Measurements from ENCODE around the gene RIPPLY2.
"Not testable (repeated sequence)": the region's sequence is repeated elsewhere in the genome, so short reads cannot be mapped to it uniquely, and the experiment has no call there.

RIPPLY2 gene

DNA sequence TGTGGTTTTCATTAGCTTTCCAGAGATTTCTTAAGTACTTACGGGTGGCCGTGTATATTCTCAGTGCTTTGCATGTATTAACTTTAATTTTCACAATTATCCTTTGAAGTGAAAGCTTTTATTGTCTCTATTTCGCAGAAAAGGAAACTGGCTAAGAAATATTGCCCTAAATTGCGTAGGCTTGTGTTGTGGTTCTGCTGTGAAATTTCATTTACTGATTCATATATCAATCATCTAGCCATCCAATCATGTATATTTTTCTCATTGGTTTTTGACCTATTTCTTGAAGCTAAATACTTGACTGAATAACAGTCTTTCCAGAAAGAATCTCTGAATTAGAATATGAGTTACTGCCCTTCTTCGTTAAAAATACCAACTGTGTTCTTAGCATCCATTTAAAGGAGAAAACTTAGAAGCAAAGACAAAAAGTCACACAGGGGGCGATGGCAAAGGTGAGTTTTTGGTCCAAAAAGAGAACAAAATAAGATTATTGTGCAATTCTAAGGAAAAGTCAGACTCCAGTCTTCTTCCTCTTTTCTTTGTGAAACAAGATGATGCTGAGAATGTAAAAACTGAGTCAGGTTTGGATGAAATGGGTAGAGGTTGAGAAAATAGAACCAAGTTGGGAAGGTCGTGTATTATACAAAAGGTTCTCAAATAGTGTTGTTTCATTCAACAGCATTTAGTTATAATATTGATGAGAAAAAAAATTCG lies 7.8 kb downstream of the RIPPLY2 start:
- DNase-seq, result no peak

DNA sequence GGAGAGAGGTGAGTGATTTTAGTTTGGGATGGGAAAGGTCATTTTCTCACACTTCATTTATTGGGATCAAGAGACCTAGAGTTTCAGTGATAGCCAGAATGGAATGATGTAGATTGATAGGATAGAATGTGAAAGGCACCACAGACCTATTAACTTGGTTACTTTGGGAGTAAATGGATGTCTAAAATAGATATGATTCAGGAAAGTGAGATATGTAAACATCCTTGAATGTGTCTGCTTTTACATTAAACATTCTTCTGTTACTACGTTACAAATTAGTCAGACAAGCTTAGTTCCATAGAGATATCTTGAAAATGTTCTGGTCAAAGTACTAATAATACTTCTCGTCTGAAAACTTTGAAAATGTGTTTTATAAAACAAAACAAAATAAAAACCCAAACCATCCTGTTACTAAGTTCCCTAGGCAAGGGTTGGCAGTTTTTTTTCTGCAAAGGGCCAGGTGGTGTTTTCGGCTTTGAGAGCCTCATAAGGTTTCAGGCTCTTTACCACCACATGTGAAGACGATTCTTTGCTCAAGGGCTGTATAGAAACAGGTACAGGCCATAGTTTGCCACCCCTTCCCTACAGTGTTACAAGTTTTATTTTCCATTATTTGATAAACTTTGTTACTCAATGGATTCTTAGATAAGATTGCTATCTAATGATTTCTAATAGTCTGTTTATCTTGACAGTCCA lies 9.8 kb downstream of the RIPPLY2 start:
- DNase-seq, result no peak

DNA sequence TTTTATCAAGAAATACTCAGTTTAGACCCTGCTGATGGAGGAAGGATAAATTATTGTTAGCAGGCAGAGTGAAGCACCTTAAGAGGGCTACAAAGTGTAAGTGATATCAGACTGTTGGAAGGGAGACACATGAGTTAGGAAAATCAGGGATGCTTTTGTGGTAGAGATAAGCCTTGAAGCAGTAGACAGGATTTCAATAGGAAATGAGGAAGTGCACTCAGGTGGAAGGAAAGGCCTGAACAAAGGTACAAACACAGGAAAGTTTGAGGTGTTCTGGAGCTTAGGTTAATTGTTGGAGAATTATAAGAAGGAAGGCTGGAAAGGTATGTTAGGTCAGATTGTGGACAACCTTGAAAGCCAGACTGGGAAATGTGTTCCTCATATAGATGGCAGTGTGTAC lies 13.9 kb downstream of the RIPPLY2 start:
- no peak for DNase-seq

DNA sequence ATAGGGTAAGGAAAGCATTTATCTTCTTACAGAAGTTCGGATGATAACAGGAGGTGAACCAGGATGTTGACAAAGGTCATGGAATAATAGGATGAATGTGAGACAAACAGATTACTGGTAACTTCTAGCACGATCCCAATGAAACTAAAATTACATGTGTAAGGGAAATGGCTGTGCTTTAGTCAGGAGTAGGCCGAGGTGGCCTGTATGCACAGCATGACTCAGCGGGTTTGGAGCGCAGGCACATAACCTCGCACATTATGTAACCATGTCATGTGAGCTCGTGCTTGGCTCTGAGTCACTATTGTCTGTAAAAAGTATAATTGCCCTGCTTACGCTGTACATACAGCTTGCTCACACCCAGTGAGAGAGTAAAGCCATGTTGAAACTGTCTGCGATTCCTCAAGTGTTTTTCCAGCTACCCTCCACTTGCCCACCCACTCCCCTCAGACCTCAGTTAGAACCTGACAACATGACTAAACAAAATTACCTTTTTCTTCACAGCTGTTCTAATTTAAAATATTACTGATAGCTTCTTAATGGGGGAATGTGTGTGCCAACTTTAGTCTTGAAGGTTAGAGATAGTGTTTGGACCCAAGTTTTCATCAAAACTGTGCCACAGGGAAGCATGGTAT lies 14.5 kb downstream of the RIPPLY2 start:
- no peak for DNase-seq

DNA sequence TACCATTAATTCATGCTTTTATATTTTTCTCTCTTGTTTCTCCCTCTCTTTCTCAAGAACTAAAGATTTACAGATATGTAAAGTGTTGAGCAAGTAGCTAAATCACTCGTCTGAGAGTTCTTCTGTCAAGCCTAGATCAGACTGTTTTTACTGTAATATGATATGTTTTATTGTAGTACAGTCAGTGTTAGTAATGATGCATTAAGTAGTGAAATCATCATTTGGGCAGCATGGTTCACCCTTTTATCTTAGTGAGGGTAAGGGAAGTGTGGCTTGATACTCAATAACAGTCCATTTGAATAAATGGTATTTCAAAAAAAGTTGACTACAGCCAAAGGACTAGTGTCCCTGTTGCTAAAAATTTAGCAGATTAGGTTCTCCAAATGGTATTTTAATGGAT lies 15.5 kb downstream of the RIPPLY2 start:
- no peak for DNase-seq

DNA sequence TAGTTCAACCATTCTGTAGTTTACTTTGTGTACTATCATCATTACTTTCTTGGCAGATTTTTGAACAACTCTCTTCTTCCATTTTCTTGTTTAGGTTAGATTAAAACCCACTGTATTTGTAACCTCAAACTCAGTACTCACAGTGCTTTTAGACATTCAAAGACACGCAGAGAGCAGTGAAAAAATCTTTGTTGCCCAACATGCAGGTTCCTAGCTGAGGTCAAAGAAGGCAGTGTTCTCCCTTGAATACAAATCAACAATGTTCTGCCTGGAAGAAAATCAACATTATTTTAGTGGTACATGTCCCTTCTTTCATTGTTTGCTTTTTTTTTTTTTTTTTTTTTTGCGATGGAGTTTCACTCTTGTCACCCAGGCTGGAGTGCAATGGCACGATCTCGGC lies 17.5 kb downstream of the RIPPLY2 start:
- no peak for DNase-seq

DNA sequence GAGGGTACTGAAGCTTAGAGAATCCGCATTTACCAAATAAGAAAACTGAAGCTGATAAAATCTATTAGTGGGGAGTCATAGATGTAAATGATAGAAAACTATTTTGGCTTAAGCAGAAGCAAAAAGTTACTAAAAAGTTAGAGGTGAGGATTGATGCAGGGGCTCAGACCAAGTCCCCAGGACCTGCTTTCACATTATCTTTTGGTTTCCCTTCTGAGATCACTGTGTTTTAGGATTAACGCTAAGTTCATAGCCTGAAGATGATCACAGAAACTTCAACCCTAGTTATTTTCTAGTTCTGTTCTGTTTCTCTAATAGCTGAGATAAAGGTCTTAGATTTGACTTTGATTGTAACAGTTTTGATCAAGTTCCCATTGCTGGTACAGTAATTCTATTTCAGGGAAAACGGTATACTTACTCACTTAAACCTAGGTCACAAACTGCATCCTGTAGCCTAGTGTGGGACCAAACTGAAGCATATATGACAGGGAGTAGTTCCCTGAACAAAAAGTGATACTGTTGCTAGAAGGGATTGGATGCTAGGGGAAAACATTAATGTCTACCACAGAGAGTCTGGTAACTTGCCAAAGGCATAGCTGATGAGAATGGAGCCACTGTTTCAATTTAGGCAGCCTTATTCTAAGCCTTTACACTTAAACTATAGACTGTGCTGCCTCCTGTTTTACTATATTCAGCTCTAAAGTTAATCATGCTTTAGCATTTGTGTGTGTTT lies 19.4 kb downstream of the RIPPLY2 start:
- DNase-seq, result no peak

DNA sequence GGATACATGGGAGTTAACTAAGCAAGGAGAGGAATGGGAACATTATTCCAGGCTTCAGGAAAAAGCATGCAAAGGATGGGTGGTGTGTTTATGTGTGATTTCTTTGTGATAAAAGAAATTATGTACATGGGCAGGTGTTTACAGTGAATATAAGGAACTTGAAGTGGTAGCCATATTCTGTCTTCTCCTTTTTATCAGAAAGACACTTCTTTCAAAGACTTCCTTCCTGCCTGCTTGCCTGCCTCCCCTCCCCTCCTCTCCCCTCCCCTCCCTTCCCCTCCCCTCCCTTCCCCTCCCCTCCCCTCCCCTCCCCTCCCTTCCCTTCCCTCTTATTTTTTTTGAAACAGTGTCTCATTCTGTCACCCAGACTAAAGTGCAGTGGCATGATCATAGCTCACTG lies 20.7 kb downstream of the RIPPLY2 start:
- DNase-seq, result no peak

DNA sequence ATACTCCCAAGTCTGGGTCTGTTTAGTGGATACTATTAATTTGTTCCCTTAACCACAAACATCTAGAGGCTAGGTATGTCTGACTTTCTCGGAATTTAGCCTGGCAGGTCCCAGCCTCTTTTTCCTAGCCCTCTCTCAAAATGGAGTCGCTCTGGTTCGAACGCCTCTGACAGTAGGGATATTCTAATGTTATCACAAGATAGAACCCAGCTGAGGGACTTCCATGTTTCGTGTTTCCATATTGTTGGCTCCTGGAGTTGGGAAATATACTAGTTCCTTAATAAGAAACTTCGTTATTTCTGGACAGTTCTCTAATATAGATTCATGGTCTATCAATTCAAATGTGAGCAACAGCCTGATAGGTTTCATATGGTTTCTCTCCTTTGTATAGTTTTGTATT lies 22.7 kb downstream of the RIPPLY2 start:
- no peak for DNase-seq

DNA sequence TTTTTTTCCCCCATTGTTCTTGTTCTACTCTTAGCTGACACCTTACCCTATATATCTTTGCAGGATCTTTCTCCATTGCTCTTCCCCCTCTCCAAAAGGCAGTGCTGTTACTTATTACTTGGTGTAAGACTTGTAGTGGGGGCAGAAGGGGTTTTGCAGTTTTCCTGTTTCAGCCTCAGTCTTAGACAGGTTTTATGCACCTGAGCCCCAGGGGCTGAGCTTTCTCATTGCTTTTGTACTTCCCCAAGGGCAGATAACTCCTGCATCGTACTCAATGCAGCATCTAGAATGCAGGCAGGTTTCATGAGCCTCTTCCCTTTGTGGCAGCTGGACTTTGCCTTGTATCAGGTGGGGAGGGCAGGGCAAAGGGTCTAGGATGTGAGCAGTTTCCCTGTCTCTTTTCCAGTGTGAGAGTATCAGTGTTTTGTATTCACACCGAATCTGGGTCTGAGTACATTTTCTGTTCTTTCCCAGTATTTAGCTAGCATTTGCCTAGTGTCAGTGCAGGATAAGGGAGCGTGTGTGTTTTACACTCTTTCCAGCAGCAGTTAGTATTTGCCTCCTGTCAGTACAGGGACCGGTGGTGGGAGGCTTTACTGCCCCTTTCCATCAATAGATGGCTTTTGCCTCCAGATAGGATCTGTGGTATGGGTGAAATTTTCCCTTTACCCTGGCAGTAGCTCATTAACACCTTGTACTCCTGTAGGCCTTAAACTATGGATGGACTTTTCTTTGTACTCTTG lies 25.9 kb downstream of the RIPPLY2 start:
- DNase-seq, result no peak

DNA sequence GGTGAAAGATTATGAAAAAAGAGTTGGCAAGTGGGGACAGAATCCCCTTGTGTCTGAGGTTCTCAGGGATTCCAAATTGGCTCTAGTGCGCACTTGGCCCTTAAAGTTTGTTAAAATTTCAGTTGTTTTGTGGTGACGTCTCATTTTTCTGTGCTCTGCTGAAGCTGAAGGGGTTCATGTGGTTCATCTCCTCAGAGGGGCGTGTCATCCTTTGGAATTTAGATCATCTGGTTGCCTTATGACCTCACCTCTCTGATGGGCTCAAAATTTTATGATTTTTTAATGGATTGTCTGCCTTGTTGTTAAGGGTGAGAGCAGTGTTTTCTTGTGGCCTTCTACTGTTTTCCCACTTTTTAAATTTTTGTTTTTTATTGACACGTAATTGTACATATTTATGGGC lies 26.6 kb downstream of the RIPPLY2 start:
- no peak for DNase-seq

DNA sequence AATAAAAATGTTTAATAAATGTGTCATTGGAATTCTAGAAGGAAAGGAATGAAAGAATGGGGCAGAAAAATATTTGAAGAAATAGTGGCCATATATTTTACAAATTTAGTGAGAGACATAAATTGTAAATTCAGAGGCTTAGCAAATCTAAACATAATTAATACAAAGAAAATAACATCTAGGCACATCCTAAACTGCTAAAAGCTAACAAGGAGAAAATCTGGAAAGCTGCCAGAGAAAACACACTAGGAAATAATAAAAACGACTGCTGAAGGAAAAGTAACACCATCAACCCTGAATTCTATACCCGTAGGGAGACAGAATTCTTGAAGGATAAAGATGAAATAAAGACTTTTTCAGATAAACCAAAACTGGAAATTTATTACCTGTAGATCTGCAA lies 30.1 kb downstream of the RIPPLY2 start:
- DNase-seq, result no peak

DNA sequence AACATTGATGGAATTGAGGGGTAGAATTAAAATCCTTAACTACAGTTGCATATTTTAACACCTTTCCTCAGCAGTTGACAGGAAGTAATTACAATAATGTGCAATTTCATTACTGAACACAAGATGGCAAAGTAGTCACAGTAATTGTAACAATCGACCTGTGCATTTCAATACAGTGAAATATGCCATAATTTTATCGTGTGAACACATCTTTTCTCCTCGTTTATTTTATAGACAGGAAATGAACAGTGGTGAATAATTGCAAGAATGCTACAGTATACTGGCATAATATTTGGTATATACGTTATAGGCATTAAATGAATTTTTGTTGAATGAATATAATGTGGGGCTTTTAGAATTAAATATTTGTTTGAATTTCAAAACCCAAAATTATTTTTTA lies 31.4 kb downstream of the RIPPLY2 start:
- no peak for DNase-seq

DNA sequence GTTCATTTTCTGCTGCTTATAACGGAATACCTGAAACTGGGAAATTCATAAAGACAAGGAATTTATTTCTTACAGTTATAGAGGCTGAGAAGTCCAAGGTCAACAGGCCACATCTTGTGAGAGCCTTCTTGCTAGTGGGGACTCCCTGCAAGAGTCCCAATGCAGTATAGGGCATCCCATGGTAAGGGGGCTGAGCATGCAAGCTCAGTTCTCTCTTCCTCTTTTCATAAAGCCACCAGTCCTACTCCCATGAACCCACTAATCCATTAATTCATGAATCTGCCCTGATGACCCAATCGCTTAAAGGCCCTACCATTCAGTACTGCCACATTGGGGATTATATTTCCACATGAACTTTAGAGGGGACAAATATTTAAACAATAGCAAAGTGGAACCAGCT lies 32.8 kb downstream of the RIPPLY2 start:
- no peak for DNase-seq

DNA sequence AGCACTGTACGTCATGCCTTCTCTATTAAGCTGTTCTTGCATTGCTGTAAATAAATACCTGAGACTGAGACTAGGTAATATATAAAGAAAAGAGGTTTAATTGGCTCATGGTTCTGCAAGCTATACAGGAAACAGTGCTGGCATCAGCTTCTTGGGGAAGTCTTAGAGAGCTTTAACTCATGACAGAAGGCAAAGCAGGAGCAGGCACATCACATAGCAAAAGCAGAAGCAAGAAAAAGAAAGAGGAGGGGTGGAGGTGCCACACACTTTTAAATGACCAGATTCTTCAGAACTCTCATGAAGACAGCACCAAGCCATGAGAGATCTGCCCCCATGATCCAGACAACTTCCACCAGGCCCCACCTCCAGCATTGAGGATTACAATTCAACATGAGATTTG lies 36.5 kb downstream of the RIPPLY2 start:
- no peak for DNase-seq

DNA sequence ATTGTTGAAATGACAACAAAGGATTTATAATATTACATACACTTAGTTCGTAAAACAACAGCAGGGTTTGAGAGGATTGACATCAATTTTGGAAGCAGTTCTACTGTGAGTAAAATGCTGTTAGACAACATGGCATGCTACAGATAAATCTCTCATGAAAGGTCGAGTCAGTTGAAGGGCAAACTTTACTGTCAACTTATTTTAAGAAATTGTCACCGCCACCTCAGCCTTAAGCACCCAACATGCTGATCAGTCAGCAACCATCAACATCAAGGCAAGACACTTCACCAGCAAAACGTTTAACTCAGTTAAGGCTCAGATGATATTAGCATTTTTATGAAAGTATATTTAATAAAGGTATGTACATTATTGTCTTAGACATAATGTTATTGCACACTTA lies 37.4 kb downstream of the RIPPLY2 start:
- no peak for DNase-seq

DNA sequence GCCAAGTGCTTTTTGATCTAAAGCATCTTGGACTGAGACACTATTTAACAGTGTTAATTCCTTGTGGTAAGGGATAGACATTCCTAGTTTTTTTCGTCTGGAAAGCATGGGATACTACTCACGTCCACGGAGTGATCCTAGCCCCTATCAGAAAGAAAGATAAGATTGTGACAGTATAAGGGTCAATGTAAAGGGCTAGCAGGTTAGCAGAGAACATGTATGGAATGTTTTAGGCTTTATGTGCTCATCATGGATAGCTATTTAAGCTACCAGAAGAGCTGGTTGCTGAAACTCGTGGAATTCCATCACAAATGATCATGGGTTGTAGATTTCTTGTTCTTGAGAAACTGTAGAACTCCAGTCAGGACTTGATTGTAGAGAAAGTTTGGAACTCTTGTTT lies 38.4 kb downstream of the RIPPLY2 start:
- DNase-seq, result no peak

DNA sequence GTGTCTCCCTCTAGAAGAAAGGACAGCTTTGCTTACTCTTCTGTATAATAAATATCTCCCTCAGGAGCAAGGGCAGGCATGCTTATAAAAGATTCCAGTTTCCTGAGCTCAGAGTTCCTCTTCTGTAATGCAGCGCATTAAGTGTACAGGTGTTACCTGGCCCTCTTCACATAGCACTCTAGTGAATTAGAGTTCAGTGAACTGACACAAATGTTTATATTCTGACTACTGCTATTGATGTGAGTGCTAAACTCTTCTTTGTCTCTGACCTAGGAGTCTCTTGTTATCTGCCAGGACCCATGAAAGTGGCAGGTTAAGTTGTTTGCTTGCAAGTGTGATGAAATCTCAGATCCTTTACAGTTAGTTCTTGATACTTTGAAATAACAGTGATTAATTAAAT lies 39.9 kb downstream of the RIPPLY2 start:
- no peak for DNase-seq

DNA sequence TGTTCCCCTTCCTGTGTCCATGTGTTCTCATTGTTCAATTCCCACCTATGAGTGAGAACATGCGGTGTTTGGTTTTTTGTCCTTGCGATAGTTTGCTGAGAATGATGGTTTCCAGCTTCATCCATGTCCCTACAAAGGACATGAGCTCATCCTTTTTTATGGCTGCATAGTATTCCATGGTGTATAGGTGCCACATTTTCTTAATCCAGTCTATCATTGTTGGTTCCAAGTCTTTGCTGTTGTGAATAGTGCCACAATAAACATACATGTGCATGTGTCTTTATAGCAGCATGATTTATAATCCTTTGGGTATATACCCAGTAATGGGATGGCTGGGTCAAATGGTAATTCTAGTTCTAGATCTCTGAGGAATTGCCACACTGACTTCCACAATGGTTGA lies 43.9 kb downstream of the RIPPLY2 start:
- not testable (repeated sequence) for DNase-seq

DNA sequence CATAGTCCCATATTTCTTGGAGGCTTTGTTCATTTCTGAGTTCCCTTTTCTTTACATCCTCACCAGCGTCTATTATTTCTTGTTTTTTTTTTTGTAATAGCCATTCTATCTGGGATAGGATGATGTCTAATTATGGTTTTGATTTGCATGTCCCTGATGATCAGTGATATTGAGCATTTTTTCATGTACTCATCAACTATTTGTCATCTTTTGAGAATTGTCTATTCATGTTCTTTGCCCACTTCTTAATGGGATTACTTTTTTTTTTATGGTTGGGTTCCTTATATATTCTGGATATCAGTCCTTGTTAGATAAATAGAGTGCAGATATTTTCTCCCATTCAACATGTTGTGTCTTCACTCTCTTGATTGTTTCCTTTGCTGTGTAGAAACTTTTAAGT lies 48.5 kb downstream of the RIPPLY2 start:
- no peak for DNase-seq

DNA sequence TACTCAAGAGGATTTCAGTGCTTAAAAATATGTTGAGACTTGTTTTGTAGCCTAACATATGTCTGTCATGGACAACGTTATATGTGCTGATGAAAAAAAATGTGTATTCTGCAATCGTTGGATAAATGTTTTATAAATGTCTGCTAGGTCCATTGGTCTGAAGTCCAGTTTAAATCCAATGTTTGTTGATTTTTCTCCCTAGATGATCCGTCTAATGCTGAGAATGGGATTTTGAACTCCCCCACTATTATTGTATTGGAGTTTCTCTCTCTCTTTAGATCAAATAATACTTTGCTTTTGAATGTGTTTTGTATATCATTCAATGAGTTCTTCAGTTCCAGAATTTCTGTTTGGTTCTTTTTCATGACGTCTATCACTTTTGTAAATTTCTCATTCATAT lies 51.2 kb downstream of the RIPPLY2 start:
- no peak for DNase-seq

DNA sequence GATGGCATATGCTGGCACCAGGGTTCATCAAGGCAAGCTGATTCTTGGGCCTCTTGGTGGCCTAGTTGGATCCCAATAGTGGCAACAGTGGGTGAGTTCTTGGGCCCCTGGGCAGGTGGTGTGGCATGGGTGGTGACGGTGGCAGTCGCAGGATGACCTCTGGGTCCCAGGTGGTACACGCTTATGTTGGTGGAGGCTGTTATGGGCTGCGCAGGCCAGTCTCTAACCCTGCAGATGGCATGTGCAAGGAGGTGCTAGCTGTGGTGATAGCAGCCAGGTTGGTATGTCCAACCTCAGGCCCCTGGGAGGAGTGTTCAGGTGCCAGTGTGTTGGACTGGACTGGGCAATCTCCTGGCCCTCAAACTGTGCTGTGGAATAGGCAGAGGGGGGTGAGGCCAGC lies 52.5 kb downstream of the RIPPLY2 start:
- DNase-seq, result no peak

Data from GDM1 (cell line).